MM.1S (cell line): ENCODE results near the gene MAD1L1.

Source experiments
- EZH2 ChIP-seq: fragments of 300-600 bp; sonication (generic); optimal IDR thresholded peaks from 2 replicates; pipeline ENCODE3; 2017; ENCODE audit warnings: low read depth, mild to moderate bottlenecking, antibody characterized with exemption, low read length, mixed read lengths
- EZH2phosphoT487 ChIP-seq: fragments of 300-600 bp; sonication (generic); IDR thresholded peaks from 2 replicates; pipeline ENCODE4 v1.6.1; 2018; ENCODE audit warnings: antibody characterized with exemption, low read length
- TF ChIP-seq, protein P1 (sequence below): fragments of 300-600 bp; sonication (generic); IDR thresholded peaks from 2 replicates; pipeline ENCODE4 v1.5.1; 2016; ENCODE audit warnings: antibody characterized with exemption, low read length, mixed read lengths

DNA sequence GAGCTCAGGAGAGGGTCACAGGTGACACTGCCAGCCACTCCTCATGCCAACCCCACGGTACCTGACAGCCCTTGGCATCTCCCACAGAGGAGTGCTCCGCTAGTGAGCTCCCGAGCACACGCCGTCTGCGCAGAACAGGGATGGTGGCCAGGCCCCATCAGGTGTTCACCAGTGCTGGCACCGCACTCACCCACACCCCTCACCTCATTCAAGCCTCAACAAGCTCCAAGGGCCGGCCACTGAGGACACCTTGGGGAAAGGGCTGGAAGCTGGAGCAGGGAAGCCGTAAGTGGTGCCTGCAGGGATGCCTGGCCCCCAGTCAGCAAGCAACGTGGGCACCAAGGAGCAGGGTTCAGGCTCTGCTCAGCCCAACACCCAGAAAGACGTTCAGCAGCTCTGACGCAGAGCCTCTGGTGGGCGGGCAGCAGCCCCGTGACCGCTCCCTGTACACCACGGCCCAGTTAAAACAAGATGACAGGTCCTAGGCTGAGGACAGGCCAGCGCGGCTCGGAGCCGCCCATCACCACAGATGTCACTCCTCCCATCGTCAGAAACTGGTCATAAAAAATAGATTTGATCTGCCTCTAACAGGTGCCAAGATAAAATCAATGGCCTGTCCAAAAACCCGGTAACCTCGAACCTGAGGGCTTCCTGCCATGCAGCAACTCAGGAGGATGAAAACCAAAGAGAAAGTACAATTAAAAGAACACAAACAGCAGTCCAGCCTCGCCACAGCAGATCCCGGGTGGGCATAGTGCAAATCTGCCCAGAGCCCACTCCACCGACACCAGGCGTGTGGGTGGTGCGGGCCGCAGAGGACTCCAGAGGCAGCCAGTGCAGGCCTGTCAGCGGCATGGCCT lies 275.9 kb downstream of the MAD1L1 start:
- TF ChIP-seq EZH2 (no peak), EZH2phosphoT487 (no peak)
- TF ChIP-seq, protein P1, sequence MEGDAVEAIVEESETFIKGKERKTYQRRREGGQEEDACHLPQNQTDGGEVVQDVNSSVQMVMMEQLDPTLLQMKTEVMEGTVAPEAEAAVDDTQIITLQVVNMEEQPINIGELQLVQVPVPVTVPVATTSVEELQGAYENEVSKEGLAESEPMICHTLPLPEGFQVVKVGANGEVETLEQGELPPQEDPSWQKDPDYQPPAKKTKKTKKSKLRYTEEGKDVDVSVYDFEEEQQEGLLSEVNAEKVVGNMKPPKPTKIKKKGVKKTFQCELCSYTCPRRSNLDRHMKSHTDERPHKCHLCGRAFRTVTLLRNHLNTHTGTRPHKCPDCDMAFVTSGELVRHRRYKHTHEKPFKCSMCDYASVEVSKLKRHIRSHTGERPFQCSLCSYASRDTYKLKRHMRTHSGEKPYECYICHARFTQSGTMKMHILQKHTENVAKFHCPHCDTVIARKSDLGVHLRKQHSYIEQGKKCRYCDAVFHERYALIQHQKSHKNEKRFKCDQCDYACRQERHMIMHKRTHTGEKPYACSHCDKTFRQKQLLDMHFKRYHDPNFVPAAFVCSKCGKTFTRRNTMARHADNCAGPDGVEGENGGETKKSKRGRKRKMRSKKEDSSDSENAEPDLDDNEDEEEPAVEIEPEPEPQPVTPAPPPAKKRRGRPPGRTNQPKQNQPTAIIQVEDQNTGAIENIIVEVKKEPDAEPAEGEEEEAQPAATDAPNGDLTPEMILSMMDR = no peak
